ENCODE results near the gene CLEC14A. TPM values are rescaled to one million over a fixed set of nuclear protein-coding genes. Genes with fewer than 3 reads are reported as not detected.

CLEC14A gene
- total RNA-seq, 4 donors from 2014 or later: 2.4 to 5.7 (median 5.3) TPM; not detected in 1

DNA sequence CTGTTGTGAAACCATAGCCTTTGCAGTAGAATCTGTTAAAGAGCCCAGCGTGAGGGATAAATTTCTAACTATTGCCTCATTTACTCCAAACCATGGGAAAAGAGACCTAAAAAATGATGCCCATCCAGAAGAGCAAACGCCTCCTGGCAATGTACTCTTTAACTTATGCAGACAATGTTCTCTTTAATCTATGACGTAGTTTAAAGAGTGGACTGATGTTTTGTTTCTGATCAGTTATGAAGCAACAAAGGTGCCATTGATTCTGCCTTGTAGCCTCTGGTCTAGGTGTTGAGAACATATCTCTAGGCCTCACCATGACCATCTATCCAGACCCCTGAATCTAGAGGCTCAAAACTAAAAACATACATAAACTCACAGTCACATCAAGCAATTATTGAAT lies 34.8 kb downstream of the CLEC14A start:
- TF ChIP-seq EP300 (IDR thresholded peaks at IDR 0.05; ENCODE audit: low read depth) (no peak), POLR2A (IDR thresholded peaks at IDR 0.05) (no peak), POLR2AphosphoS5 (IDR thresholded peaks at IDR 0.05) (no peak)
- TF ChIP-seq, protein P1, sequence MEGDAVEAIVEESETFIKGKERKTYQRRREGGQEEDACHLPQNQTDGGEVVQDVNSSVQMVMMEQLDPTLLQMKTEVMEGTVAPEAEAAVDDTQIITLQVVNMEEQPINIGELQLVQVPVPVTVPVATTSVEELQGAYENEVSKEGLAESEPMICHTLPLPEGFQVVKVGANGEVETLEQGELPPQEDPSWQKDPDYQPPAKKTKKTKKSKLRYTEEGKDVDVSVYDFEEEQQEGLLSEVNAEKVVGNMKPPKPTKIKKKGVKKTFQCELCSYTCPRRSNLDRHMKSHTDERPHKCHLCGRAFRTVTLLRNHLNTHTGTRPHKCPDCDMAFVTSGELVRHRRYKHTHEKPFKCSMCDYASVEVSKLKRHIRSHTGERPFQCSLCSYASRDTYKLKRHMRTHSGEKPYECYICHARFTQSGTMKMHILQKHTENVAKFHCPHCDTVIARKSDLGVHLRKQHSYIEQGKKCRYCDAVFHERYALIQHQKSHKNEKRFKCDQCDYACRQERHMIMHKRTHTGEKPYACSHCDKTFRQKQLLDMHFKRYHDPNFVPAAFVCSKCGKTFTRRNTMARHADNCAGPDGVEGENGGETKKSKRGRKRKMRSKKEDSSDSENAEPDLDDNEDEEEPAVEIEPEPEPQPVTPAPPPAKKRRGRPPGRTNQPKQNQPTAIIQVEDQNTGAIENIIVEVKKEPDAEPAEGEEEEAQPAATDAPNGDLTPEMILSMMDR (IDR thresholded peaks at IDR 0.05): no peak
- no peak for DNase-seq
- no peak overlapping the region for H3K4me3 ChIP-seq
- no peaks in the 10 kb centered on the region for H3K4me1 ChIP-seq
- H3K36me3 ChIP-seq: no peaks in the 10 kb centered on the region
- H3K9me3 ChIP-seq: no peaks in the 10 kb centered on the region
- in situ Hi-C loops (cut with MboI; ENCODE audit: low pct_ligation_motif_present in 1 of 4, low pct_unique_long_range_greater_than_20kb in 1 of 4, low sequenced_read_pairs in 3 of 4): no loop called here
- 69 to 89% methylated on average over 3 of the region's 3 CpGs for WGBS, 2 donors (ENCODE audit: low coverage in 1 of 2)
- H3K27ac ChIP-seq: no peak overlapping the region
- intact Hi-C loops (cut with DNase I; ENCODE audit: low total_unique reads): no loop called here
- H3K27me3 ChIP-seq: no peaks in the 10 kb centered on the region

DNA sequence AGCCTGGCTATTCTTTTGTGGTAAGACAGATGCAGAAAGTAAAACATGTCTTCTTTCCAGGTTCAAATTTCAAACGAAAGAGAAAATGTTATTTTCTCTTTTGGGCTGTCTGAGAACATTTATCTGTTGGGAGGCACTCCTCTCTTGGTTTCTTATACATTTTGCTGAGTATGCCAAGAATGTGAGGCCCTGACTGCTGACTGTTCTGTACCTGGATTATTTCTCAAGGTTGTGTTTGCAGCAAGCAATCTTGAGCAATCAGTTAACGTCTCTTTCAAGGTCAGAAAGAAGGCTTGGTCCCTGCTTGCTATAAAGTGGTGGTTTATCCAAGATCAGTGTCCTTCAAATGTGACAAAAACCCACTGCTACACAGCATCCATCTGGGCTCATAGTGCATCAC lies 38.3 kb downstream of the CLEC14A start:
- intact Hi-C loops (cut with DNase I; ENCODE audit: low total_unique reads): no loop called here
- H3K27ac ChIP-seq: no peak overlapping the region
- in situ Hi-C loops (cut with MboI; ENCODE audit: low pct_ligation_motif_present in 1 of 4, low pct_unique_long_range_greater_than_20kb in 1 of 4, low sequenced_read_pairs in 3 of 4): no loop called here
- H3K4me3 ChIP-seq: no peak overlapping the region
- no peak for DNase-seq
- no peaks in the 10 kb centered on the region for H3K36me3 ChIP-seq
- 42 to 57% methylated on average over 2 of the region's 2 CpGs for WGBS, 2 donors (ENCODE audit: low coverage in 1 of 2)
- no peak for TF ChIP-seq EP300 (IDR thresholded peaks at IDR 0.05; ENCODE audit: low read depth)
- TF ChIP-seq, protein P1 (IDR thresholded peaks at IDR 0.05): no peak
- H3K9me3 ChIP-seq: no peaks in the 10 kb centered on the region
- H3K27me3 ChIP-seq: no peaks in the 10 kb centered on the region
- H3K4me1 ChIP-seq: no peaks in the 10 kb centered on the region

DNA sequence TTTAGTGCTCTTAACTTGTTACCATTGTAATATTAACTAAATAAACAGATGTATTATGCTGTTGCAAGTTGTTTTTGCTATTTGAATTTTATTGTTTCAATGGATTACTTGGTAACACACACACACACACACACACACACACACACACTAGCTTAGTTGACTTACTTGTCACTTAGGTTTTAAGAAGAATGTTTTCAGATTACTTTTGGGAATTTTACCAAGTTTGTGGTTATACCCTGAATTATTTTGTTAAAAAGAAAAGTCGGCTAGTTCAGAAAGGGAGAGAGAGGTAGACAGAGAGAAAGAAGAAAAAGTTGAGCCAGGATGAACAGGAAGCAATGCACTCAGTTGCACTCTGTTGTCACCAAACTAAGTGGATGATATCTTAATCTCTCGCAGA lies 42.9 kb downstream of the CLEC14A start:
- TF ChIP-seq EP300 (IDR thresholded peaks at IDR 0.05; ENCODE audit: low read depth): no peak
- TF ChIP-seq, protein P1 (IDR thresholded peaks at IDR 0.05): no peak
- no peak for TF ChIP-seq POLR2AphosphoS5 (IDR thresholded peaks at IDR 0.05)
- no peak for TF ChIP-seq POLR2A (IDR thresholded peaks at IDR 0.05)
- Histone ChIP-seq H3K9me3 (no peaks in the 10 kb centered on the region), H3K4me3 (no peak overlapping the region), H3K27ac (no peak overlapping the region), H3K36me3 (no peaks in the 10 kb centered on the region), H3K4me1 (peaks cover 0 to 20% (median 12%) of the 10 kb centered on the region in 4 donors), H3K27me3 (peaks cover 39% of the 10 kb centered on the region)
- WGBS, 2 donors (ENCODE audit: low coverage in 1 of 2): 76 to 88% methylated on average over 2 of the region's 2 CpGs
- in situ Hi-C loops (cut with MboI; ENCODE audit: low pct_ligation_motif_present in 1 of 4, low pct_unique_long_range_greater_than_20kb in 1 of 4, low sequenced_read_pairs in 3 of 4): no loop called here
- no peak for DNase-seq
- intact Hi-C loops (cut with DNase I; ENCODE audit: low total_unique reads): no loop called here

DNA sequence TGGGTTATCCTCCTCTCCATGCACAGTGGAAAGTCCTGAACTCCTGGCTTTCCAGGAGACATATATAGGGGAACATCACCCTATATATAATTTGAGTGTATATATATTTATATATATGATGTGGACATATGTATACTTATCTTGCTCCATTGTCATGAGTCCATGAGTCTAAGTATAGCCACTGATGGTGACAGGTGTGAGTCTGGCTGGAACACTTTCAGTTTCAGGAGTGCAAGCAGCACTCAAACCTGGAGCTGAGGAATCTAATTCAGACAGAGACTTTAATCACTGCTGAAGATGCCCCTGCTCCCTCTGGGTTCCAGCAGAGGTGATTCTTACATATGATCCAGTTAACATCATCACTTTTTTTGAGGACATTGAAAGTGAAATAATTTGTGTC lies 43.8 kb downstream of the CLEC14A start:
- in situ Hi-C loops (cut with MboI; ENCODE audit: low pct_ligation_motif_present in 1 of 4, low pct_unique_long_range_greater_than_20kb in 1 of 4, low sequenced_read_pairs in 3 of 4): no loop called here
- TF ChIP-seq EP300 (IDR thresholded peaks at IDR 0.05; ENCODE audit: low read depth) (no peak), POLR2AphosphoS5 (IDR thresholded peaks at IDR 0.05) (no peak), POLR2A (IDR thresholded peaks at IDR 0.05) (no peak)
- TF ChIP-seq, protein P1 (IDR thresholded peaks at IDR 0.05): no peak
- Histone ChIP-seq H3K27me3 (peaks cover 42% of the 10 kb centered on the region), H3K4me1 (peaks cover 0 to 24% (median 13%) of the 10 kb centered on the region in 4 donors), H3K4me3 (no peak overlapping the region), H3K36me3 (no peaks in the 10 kb centered on the region), H3K9me3 (no peaks in the 10 kb centered on the region), H3K27ac (no peak overlapping the region)
- no peak for DNase-seq
- intact Hi-C loops (cut with DNase I; ENCODE audit: low total_unique reads): no loop called here

All from transverse colon (tissue), 4 donors.